Esophagus squamous epithelium (tissue), 5 donors: ENCODE results near the gene NF2. TPM values are rescaled to one million over a fixed set of nuclear protein-coding genes. Genes with fewer than 3 reads are reported as not detected.

ENCODE experiments used
- DNase-seq: peaks from one replicate; lab custom pipeline; 2025; lab: John Stamatoyannopoulos, UW
- H3K27ac ChIP-seq, 4 donors: fragments of 200-600 bp; sonication (generic); one replicate each; pipeline ENCODE4 v1.5.1; 2016 to 2019; ENCODE audit warnings: mild to moderate bottlenecking in 1 of 4
- H3K27me3 ChIP-seq, 4 donors: fragments of 200-600 bp; sonication (generic); 1 replicate in 3 of 4; 2 replicates in 1 of 4; pipeline versions ENCODE4 v1.5.1 to v1.6.0; 2017 to 2021; ENCODE audit warnings: antibody characterized with exemption in 1 of 4
- H3K36me3 ChIP-seq, 3 donors: fragments of 200-600 bp; sonication (generic); one replicate each; pipeline ENCODE4 v1.5.1; 2016 to 2019
- H3K4me1 ChIP-seq, 3 donors: fragments of 200-600 bp; sonication (generic); one replicate each; pipeline ENCODE4 v1.5.1; 2017 to 2019
- H3K4me3 ChIP-seq, 4 donors: fragments of 200-600 bp; sonication (generic); 1 replicate in 3 of 4; 2 replicates in 1 of 4; pipeline ENCODE4 v1.5.1; 2016 to 2019; ENCODE audit warnings: mild to moderate bottlenecking in 2 of 4, moderate library complexity in 1 of 4
- H3K9me3 ChIP-seq, 3 donors: fragments of 200-600 bp; sonication (generic); one replicate each; pipeline ENCODE4 v1.5.1; 2016 to 2019
- CTCF ChIP-seq, 6 experiments: fragments of 450-650 bp in 4 of 6; fragments of 200-600 bp in 2 of 6; sonication (generic) in 2 of 6; IDR thresholded peaks; one replicate each; pipeline ENCODE4 v1.5.1; 2016 to 2019; ENCODE audit warnings: antibody characterized with exemption in 6 of 6, mild to moderate bottlenecking in 4 of 6, moderate library complexity in 4 of 6
- POLR2A ChIP-seq, 4 donors: fragments of 450-650 bp; IDR thresholded peaks; one replicate each; pipeline ENCODE4 v1.6.1; 2017; ENCODE audit warnings: antibody characterized with exemption in 4 of 4, mild to moderate bottlenecking in 4 of 4, moderate library complexity in 3 of 4
- WGBS, 2 donors: methylation state at CpG; one replicate each; pipeline ENCODE4 v1.1.5; 2018; 5-methylcytosine and 5-hydroxymethylcytosine counted together
- intact Hi-C: fragments of 100-400 bp; cut with DNase I; formaldehyde crosslinking; loops from one replicate; pipeline ENCODE4 v1.15.0; 2022
- total RNA-seq, 4 donors: library from RNA; depleted of rRNA; stranded (reverse); fragments of >200 nt; gene quantifications; one replicate each; pipeline ENCODE4 v1.1.0, GENCODE V29; 2016
- donor health status: DM: yes; HTN: yes; CAD: no.

NF2 gene
- total RNA-seq, 4 donors from 2014 or later, result 25.8 to 45.3 (median 34.1) TPM

- DNase-seq, result no peak
- peaks cover 3 to 16% (median 10%) of the 10 kb centered on the region in 3 donors for H3K4me1 ChIP-seq
- H3K27me3 ChIP-seq, result peaks cover 7 to 69% (median 10%) of the 10 kb centered on the region in 4 donors
- H3K9me3 ChIP-seq, result no peaks in the 10 kb centered on the region
- H3K36me3 ChIP-seq, result no peaks in the 10 kb centered on the region
- TF ChIP-seq CTCF (IDR thresholded peaks at IDR 0.05) (no peak), POLR2A (IDR thresholded peaks at IDR 0.05) (no peak)
- intact Hi-C loops, result no loop called here
- WGBS, 2 donors, result 67 to 69% methylated on average over 1 to 5 of the region's 8 CpGs
- H3K27ac ChIP-seq, result no peak overlapping the region
- H3K4me3 ChIP-seq, result no peak overlapping the region
These were observed 121.4 kb downstream of the NF2 start for GRCh38 chr22:29724843-29725242.

DNA sequence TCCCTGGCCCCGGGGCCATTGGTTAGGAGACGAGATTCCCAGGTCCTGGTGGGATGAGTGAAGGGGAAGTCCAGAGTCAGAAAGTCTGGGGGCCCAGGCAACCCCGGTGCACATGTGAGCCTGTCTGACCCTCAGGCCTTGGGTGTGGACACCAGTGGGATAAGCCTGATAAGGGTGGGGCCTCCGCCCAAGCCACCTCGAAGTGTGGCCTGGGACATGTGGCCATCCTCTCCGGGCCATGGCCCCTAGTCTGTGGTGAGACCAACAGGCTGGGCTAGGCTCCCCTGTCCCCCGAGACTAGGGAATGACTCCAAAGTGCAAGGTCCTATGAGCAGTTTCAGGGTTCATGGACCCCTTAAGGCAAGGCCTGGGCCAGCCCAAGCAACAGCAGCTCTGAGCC, 122.7 kb downstream of the NF2 start:
- TF ChIP-seq CTCF (IDR thresholded peaks at IDR 0.05) (no peak), POLR2A (IDR thresholded peaks at IDR 0.05) (no peak)
- Histone ChIP-seq H3K4me1 (peaks cover 0 to 6% (median 0%) of the 10 kb centered on the region in 3 donors), H3K36me3 (peaks cover 0 to 8% (median 5%) of the 10 kb centered on the region in 3 donors), H3K27me3 (peaks cover 1 to 56% (median 4%) of the 10 kb centered on the region in 4 donors), H3K27ac (no peak overlapping the region), H3K4me3 (no peak overlapping the region), H3K9me3 (no peaks in the 10 kb centered on the region)
- no peak for DNase-seq
- WGBS, 2 donors, result 62% methylated on average over 6 of the region's 7 CpGs; no CpG with 5 or more reads in 1 of the 2 donors
- intact Hi-C loops, result no loop called here

DNA sequence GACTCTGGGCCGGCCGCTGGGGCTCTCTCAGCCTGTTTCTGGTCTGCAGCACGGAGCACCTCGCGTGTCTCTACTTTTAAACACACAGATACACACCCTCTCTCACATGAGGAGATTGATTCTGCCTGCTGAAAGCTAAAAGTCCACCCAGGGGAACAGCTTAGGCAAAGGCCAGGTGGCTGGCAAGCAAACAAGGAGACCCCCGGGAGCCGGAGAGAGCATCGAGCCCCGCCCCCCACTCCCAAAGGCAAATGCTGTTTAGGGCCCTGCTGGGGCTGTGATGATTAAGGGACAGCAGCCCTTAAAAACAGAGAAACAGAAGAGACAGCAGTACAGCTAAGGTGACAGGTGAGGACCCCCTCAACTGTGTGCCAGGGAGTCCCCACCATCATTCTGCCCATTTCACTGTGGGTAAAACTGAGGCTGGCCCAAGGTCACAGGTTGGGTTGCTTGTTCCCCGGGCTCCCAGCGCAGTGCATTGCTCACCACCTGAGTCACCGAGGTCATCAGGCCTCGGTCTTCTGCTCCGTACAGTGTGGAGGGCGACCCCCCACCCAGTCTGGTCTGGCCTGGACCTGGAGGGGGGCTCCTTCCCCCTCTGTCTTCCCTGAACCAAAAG, 123.2 kb downstream of the NF2 start:
- peaks cover 0 to 51% (median under 1%) of the 10 kb centered on the region in 4 donors for H3K27me3 ChIP-seq

DNA sequence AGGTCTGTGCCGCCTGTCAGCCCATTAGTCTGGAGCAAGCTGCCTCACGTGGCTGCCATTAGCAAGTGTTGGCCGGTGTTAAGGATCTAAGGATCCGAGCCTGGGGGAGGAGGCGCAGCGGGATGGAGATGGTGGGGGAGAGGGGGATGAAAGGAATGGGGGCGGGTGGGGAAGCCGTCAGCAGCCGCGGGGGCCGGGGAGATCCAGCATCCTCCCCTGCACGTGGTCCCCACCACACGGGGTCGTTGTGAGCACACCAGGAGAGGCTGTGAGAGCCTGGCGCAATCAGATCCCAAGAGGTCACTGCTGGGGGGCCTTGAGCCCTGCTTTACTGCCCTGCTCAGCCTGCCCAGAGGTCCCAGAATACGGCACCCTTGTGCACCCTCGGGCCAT, 123.7 kb downstream of the NF2 start:
- TF ChIP-seq POLR2A (IDR thresholded peaks at IDR 0.05) (no peak), CTCF (IDR thresholded peaks at IDR 0.05) (peak in 1 of 6 experiments; percentile 17)
- DNase-seq, result no peak
- H3K27ac ChIP-seq, result no peak overlapping the region
- 21% methylated on average over 3 of the region's 17 CpGs; no CpG with 5 or more reads in 1 of the 2 donors for WGBS, 2 donors
- intact Hi-C loops, result no loop called here
- H3K27me3 ChIP-seq, result peaks cover 0 to 46% (median 0%) of the 10 kb centered on the region in 4 donors
- H3K4me1 ChIP-seq, result peaks cover 0 to 5% (median 0%) of the 10 kb centered on the region in 3 donors
- no peaks in the 10 kb centered on the region for H3K9me3 ChIP-seq
- peaks cover 0 to 12% (median 5%) of the 10 kb centered on the region in 3 donors for H3K36me3 ChIP-seq
- H3K4me3 ChIP-seq, result no peak overlapping the region

More for the DNA sequence above, 123.2 kb downstream of the NF2 start:
- no peak overlapping the region for H3K4me3 ChIP-seq
- WGBS, 2 donors, result 26 to 37% methylated on average over 4 of the region's 15 CpGs
- peaks cover 0 to 12% (median 5%) of the 10 kb centered on the region in 3 donors for H3K36me3 ChIP-seq
- TF ChIP-seq CTCF (IDR thresholded peaks at IDR 0.05) (no peak), POLR2A (IDR thresholded peaks at IDR 0.05) (no peak)
- DNase-seq, result no peak
- H3K4me1 ChIP-seq, result peaks cover 0 to 5% (median 0%) of the 10 kb centered on the region in 3 donors
- no peak overlapping the region for H3K27ac ChIP-seq
- intact Hi-C loops, result no loop called here
- no peaks in the 10 kb centered on the region for H3K9me3 ChIP-seq

- H3K4me1 ChIP-seq, result peaks cover 0 to 19% (median 10%) of the 10 kb centered on the region in 3 donors
- TF ChIP-seq POLR2A (IDR thresholded peaks at IDR 0.05), result no peak
- TF ChIP-seq CTCF (IDR thresholded peaks at IDR 0.05), result no peak
- H3K36me3 ChIP-seq, result peaks cover 0 to 12% (median 5%) of the 10 kb centered on the region in 3 donors
- H3K27me3 ChIP-seq, result peaks cover 0 to 26% (median 0%) of the 10 kb centered on the region in 4 donors
- 80 to 93% methylated on average over 1 to 9 of the region's 20 CpGs for WGBS, 2 donors
- H3K9me3 ChIP-seq, result no peaks in the 10 kb centered on the region
- intact Hi-C loops, result no loop called here
- H3K27ac ChIP-seq, result no peak overlapping the region
- no peak for DNase-seq
- H3K4me3 ChIP-seq, result no peak overlapping the region
These were observed 125.7 kb downstream of the NF2 start for GRCh38 chr22:29729161-29729560.
